GM20431 (cell line): Measurements from ENCODE around the gene ADGRD2.

Experiments
- in situ Hi-C: fragments of 300-500 bp; cut with MseI, MboI; formaldehyde crosslinking; loops from one replicate; pipeline ENCODE4 v1.15.0; 2020; ENCODE audit warnings: low sequenced_read_pairs; ENCODE audit not compliant: unreplicated experiment

The ADGRD2 gene

DNA sequence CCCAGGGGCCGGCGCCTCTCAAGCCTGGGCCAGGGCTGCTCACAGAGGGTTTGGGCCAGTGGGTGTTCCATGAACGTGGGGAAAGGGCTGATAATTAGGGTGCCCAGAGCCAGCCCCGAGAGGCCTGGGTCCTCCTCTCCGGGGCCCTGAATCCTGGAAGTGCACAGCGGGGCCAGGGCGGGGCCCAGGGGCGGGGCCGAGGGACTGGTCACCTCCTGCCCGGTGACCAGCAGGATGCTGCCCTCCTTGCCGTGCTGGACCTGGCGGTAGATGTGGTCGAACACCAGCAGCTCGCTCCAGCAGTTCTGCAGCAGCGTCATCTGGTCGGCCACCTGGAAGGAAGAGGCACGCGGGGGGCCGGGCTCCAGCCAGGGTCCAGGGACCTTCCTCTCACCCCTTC is 42.6 kb downstream of the ADGRD2 start:
- in situ Hi-C loops: no loop called here

GRCh38 chr9:124493218-124493617 is 43.0 kb downstream of the ADGRD2 start:
- in situ Hi-C loops: no loop called here

- in situ Hi-C loops: no loop called here
Measured at GRCh38 chr9:124493794-124494479, 43.7 kb downstream of the ADGRD2 start.

GRCh38 chr9:124495126-124496074 is 45.1 kb downstream of the ADGRD2 start:
- in situ Hi-C loops: no loop called here

GRCh38 chr9:124496075-124496449 is 45.8 kb downstream of the ADGRD2 start:
- in situ Hi-C loops: no loop called here

DNA sequence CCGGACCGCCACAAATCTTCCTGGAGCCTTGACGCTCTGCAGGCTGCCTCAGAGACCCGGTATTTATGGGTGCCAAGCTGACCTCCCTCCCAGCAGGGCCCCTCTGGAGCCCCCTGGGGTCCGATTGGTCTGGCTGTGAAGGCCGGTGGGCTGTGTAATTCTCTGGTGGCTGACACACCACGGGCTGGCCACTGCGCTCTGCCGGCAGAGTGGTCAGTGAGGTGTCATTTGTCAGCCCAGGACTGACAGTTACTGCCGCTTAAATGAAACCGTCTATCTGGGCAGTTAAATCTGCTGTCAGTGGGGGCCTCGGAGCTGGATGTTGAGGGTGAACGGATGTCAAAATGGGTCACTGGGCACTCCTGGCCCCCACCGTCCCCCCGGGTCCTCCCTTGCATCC is 46.2 kb downstream of the ADGRD2 start:
- in situ Hi-C loops: no loop called here

- in situ Hi-C loops: no loop called here
Measured at GRCh38 chr9:124497441-124497840, 47.2 kb downstream of the ADGRD2 start.

GRCh38 chr9:124498040-124498439 is 47.8 kb downstream of the ADGRD2 start:
- in situ Hi-C loops: no loop called here

- in situ Hi-C loops: no loop called here
Measured at GRCh38 chr9:124498499-124499146, 48.4 kb downstream of the ADGRD2 start.

- in situ Hi-C loops: no loop called here
Measured at GRCh38 chr9:124499216-124499615, 49.0 kb downstream of the ADGRD2 start.

- in situ Hi-C loops: no loop called here
Measured at GRCh38 chr9:124500028-124500795, 50.0 kb downstream of the ADGRD2 start.

DNA sequence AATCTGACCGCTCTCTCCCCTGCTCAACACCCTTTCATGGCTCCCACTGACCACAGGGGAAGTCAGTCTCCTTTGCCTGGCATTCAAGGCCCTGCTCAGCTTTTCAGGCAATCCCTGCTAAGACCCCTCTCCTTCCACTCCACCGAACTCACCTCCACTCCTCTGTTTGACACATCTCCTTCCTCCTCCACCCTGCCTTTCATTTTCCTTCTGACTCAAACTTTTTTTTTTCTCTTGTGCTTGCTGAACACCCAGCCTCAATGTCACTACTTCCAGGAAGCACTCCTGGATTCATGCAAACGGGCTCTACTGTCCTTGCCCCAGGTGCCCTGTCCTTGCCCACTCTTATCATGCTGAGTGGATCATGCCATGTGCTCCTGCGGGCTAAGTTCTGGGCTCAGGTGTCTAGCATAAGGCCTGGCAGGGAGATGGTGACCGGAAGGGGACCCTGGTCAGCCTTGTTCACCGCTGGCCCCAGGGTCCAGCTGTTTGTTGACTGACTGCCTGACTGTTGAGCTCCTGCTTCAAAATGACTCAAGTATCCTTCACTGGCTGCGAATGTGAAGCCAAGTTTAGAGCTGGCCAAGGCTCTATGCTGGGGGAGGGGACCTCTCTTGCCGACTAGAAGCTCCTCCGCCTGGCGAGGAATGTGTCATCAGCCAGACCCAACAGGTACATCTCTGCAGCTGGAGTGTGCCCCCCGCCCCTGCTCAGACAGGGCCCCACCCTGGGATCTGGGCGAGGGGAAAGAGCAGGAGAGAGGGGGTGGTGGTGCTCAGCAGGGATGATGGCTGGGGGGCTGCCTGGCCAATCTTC is 50.8 kb downstream of the ADGRD2 start:
- in situ Hi-C loops: no loop called here

DNA sequence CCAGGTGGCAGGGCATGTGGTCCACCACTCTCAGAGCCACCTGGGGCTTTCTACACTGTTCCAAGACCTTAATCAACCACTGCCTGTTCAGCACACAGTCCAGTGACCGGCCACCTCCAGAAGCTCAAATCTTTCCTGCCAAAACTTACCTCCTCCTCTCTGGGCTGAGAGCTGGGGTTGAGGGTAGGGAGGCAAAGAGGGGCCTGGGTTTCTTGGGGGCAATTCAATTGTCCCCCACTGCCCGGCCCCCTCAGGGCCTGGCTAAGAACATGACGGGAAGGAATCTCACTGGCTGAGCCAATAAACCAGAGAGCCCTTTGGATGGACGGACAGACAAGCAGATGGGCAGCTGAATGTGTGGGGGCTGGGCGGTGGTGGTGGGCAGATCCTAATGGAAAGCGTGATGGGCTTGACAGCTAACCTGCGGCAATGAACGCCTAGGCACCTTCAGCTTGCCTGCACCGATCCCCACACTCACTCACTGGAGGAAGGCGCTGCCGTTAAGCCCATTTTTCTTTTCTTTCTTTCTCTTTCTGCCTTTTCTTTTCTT is 51.6 kb downstream of the ADGRD2 start:
- in situ Hi-C loops: no loop called here

GRCh38 chr9:124502711-124503702 is 52.8 kb downstream of the ADGRD2 start:
- in situ Hi-C loops: no loop called here

DNA sequence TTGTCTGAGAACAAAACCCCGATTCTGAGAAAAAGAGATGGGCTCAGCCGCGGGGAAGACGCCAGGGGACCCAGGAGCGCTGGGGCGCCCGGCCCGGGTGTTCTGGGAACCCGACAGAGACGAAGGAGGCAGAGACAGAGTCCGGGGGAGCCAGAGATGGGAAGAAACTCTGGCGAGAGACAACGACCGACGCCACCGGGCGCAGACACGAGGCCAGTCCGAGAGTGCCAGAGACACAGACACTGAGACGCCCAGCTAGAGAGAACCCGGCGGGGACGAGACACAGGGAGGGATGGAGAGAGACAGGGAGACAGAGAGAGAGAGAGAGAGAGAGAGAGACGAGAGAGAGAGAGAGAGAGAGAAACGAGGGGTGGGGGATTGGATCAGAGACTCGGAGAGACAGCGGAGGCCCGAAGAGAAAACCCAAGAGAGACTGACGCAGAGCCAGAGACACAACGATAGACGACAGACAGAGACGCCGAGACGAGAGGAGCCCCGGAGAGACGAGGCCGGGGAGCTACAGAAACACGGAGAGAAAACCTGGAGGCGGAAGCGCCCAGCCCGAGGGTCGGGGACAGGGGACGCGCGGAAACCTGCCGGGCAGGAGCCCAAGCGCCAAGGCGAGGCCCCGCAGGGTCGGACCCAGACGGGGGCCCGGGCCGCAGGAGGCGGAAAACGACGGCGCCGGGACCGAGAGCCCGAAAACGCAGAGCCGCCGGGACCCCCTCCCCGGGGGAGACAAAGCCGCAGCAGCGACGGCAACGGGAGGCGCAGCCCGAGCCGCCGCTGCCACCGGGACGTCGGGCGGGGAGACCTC is 53.7 kb downstream of the ADGRD2 start:
- in situ Hi-C loops: no loop called here

- in situ Hi-C loops: no loop called here
Measured at GRCh38 chr9:124504530-124505005, 54.3 kb downstream of the ADGRD2 start.
